EH (cell line): ENCODE results near the gene ZNF532.

Source experiments
- DNase-seq: peaks from one replicate; pipeline ENCODE4 v3.0.0-alpha.2; 2015; ENCODE audit warnings: low read depth

ZNF532 gene

DNA sequence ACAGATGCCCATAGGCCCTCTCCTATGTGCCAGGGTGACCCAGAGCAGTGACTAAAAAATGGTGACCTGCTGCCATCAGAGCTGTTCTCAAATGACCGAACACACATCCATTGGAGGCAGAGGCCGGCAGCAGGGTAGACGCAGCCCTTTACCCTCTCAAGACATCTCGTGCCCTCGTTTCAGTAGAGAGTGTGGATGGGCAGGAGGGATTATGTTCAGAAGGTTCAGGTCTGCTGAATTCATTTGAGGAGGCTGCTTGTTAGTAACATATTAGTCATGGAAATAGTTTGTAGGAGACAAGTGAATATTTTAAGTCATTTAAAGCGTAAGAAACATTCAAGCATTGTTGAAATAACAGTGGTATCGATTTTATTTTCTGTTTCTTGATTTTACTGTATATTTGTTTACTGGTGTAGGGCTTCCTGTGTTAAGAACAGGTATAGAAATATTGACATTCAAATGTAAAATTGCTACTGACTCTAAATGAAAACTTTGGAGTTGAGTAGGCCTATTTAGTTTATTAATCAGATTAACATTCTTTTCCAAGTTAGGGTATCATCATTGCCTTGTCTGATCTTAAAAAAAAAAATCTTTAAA, 82.6 kb downstream of the ZNF532 start:
- no peak for DNase-seq

- no peak for DNase-seq
These were observed 84.4 kb downstream of the ZNF532 start for GRCh38 chr18:58949031-58949430.

DNA sequence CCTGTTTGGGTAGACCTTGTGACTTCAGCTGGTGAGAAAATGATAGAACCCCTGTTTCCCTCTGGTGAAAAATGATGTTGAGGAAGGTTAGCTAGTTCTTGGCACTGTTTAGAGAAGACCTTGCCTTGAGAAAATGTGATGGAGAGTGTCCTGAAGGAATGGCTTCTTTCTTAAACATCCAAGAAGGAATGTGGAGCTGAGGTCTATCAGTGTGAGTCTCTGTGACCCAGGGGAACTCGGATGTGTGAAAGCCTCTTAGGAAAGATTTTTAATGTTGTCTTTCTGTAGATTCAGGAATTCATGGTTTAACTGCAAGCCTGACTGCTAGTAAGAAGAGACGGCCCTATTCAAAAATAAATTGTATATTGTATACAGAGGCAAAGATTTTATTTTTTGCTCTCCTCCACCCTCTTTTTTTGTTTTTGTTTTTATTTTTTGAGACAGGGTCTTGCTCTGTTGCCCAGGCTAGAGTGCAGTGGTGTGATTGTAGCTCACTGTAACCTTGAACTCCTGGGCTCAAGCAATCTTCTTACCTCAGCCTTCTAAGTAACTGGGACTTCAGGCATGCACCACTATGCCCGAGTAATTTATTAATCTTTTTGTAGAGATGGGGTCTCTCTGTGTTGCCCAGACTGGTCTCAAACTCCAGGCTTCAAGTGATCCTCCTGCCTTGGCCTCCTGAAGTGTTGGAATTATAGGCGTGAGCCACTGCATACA, 87.5 kb downstream of the ZNF532 start:
- peak; percentile 52 for DNase-seq

DNA sequence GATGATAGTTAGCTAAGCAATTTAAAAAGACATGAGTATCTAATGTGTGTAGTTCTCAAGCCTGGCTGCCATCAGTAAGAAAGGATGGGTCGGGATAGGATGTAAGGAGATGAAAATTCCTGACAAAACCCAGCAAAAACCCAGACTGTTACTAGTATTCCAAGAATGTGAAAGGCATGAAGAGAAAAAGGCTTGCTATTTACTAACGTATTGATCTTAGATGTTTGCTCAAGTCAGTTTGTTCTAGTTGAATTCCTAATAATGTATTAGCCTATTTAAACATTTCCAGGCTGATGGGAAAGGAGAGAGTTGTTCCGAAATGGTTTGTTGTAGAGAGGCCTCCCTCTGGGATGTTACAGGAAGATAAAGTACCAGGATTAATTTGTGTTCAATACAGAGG, 88.2 kb downstream of the ZNF532 start:
- peak; percentile 59 for DNase-seq

DNA sequence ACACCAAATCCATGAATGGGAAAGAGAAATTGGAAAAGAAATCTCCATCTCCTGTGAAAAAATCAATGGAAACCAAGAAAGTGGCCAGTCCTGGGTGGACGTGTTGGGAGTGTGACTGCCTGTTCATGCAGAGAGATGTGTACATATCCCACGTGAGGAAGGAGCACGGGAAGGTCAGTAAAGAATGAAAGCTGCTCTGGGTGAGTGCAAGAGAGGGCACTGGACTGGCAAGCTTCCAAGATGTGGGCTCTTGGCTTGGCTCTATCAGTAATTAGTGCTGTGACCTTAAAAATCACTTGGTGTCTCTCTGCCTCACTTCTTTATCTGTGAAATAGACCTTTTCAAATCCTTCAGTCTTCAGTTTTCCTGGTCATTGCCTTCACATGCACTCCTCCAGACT, 89.0 kb downstream of the ZNF532 start:
- no peak for DNase-seq

DNA sequence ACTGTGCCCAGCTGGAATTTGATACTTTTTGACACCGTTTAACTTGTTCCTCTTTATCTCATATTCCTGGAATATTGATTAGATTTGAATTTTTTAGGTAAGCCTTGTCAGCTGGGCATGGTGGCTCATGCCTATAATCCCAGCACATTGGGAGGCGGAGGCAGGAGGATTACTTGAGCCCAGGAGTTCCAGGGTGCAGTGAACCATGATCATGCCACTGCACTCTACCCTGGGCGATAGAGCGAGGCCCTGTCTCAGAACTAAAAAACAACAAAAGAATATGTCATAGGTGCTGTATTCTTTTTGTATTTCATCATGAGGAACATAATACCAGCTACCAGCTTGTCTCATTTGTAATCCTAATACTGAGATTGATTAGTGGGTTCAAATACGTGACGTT, 90.3 kb downstream of the ZNF532 start:
- DNase-seq, result no peak

GRCh38 chr18:58955738-58956137, 91.1 kb downstream of the ZNF532 start:
- peak; percentile 41 for DNase-seq

GRCh38 chr18:58958628-58959027, 94.0 kb downstream of the ZNF532 start:
- DNase-seq, result no peak

GRCh38 chr18:58960508-58960907, 95.8 kb downstream of the ZNF532 start:
- no peak for DNase-seq

DNA sequence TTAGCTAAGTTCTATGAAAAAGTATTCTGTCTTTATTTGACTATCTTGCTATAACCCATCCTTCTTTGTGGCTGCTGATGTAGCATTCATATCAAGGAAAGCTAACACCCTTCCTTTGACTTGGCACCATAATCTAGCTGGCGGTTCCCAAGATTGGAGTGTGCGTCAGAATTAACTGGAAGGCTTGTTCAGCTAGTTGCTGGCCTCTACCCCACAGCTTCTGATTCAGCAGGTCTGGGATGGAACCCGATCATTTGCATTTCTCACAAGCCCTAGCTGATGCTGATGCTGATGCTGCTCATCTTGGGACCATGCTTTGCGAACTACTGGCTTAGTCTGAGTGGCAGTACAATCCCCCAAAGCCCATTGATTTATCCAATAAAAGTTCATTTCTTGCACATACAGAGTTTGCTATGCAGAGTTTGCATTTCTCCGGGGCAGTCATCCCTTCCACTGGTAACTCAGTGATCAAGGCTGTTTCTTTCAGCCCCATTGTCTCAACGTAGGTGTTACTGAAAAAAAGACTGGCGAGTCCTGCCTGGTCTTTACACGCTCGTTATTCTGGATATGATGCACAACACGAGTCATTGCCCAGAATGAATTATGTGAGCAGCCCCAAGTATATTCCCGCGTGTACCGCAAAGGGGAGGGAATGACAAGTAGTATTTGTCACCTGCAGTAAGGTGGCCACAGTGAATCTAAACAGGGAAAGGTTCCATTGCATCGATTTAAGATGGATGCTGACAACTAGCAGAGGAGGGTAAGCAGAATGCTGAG, 96.5 kb downstream of the ZNF532 start:
- no peak for DNase-seq

- DNase-seq, result no peak
These were observed 97.7 kb downstream of the ZNF532 start for GRCh38 chr18:58962336-58962735.

GRCh38 chr18:58965291-58966004, 100.8 kb downstream of the ZNF532 start:
- no peak for DNase-seq

DNA sequence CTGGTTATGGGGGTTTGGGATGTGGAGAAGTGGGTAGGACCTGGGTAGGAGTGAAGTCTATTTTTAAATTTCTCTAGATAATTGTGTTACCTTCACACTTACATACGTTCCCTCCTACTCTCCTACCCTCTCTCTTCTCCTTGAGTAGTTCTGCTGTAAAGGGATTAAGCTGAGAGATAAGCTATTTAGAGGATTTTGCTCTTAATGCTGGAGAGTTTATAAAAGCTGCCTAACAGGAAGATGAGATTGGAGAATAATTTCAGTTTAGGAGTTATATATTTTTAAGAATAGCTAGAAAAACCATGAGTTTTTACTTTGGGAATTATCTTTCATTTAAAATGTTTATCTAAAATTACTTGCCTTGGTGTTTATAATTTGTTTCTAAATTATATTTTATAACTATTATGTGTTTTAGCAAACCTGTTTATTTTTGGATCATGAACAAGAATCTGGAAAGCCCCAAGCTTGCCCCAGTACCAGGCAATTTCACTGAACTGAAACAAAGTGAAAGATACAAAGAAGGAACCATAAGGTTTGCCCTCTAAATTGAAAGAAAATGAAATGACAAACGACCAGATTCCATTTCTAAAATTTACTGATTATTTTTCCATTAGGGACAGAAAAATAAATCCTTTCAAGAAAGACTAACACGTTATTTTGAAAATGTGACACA, 101.5 kb downstream of the ZNF532 start:
- no peak for DNase-seq

GRCh38 chr18:58966704-58967103, 102.0 kb downstream of the ZNF532 start:
- DNase-seq, result peak; percentile 40

DNA sequence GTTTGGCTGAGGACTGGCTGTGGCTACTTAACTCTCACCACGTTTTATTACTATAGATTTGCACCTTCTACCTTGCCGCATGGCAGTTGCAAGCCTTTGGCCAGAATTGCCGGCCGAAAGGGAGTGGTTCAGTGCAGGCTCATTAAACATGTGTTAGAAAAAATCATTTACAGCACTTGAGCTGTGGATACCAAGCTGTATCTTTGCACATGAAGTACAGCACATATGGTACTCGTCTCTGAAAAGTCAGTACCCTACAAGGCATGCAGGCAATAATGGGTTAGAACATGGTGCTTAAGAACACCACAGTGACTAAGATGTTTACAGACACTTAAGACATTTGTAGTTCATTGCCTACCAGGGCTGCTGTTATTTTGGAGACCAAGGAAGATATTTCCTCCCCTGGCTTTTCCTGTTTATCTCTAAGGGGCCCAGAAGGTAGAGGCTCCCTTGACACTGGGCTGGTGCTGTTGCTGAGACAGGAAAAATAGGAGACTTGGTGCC, 103.1 kb downstream of the ZNF532 start:
- DNase-seq, result peak; percentile 38

GRCh38 chr18:58970943-58971790, 106.5 kb downstream of the ZNF532 start:
- no peak for DNase-seq

- DNase-seq, result no peak
These were observed 110.6 kb downstream of the ZNF532 start for GRCh38 chr18:58975296-58975695.

DNA sequence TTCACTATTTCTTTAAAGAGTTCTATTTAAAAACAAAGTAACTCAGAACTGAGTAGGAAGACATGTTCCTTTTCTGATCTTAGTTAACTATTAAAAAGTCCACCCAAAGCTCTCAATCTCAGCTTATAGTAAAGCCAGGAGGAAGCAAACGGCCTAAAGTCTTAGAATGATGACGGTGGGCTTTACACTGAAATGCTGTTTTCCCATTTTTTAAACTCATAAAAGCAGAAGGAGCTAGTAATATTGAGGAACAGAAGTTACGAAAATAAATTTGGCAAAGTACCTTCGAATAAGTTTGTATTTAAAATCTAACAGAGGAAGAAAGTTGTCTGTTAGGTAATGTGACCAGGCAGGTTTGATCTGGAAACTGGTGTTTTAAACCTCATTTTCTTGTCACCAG, 111.1 kb downstream of the ZNF532 start:
- DNase-seq, result no peak

DNA sequence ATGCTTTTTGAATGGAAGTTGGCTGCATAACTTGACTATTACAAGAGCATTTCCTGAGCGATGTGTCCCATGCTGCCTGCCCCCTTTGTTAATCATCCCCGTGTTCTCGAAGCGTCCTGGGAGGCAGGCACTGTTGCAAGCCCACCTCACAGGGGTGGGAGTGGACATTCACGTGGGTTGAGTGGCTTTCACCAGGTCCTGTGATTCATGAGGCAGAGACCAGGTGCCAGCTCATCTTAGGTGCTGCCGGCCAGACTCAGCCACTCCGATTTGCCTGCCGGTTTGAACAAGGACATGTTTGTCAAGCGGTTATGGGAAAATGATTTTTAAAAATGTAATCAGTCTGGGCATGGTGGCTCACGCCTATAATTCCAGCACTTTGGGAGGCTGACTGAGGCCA, 112.5 kb downstream of the ZNF532 start:
- DNase-seq, result no peak

DNA sequence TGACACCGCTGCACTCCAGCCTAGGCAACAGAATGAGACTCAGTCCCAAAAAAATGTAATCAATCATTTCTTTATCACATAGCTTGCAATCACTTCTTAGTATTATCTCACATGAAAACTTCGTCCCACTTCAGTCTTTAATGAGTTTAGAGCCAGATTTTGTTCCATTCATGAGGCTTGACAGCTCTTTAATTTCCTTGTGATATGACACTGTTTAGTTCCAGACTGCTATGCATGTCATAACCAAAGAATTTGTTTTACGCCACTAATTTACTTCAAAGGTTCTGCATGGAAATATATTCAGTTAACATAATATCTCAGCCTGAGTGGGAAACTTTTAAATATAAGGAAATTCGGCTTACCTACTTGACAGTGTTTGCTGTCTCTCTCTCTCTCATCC, 113.1 kb downstream of the ZNF532 start:
- peak; percentile 22 for DNase-seq

DNA sequence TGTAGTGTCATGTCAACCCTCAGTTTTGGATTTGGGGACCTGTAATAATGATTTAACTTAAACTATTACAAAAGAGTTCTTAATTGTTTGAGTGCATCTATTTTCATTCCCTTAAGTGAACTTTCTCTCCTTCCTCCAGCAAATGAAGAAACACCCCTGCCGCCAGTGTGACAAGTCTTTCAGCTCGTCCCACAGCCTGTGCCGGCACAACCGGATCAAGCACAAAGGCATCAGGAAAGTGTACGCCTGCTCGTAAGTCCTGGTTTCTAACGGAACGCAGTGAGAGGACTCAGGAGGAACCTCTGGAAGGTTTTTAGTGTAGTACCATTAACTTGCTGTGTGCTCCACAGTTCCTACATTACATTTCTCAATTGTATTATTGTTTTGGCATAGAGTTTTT, 114.2 kb downstream of the ZNF532 start:
- DNase-seq, result no peak
